K562 (cell line): ENCODE measurements around the gene SLC24A1.

ENCODE experiments used
- ERF ChIP-seq: fragments of 450-650 bp; formaldehyde crosslinking; IDR thresholded peaks from 2 replicates; pipeline ENCODE4 v1.4.0; 2020; ENCODE audit warnings: mild to moderate bottlenecking, mixed read lengths
- FOXK2 ChIP-seq, 2 experiments: fragments of 450-650 bp; IDR thresholded peaks in 1 of 2; conservative IDR thresholded peaks in 1 of 2; 2 replicates each; pipeline ENCODE4 v1.6.1; 2016; ENCODE audit warnings: low read depth in 2 of 2, mild to moderate bottlenecking in 1 of 2
- IRF2 ChIP-seq: sonication (generic); formaldehyde crosslinking; IDR thresholded peaks from 2 replicates; pipeline ENCODE4 v1.8.1; 2022; ENCODE audit warnings: mild to moderate bottlenecking, missing genetic modification reagents
- KDM5B ChIP-seq: fragments of 200-600 bp; sonication (generic); IDR thresholded peaks from 2 replicates; pipeline ENCODE4 v1.6.1; 2012; ENCODE audit warnings: low read depth, mild to moderate bottlenecking, moderate library complexity, low read length, control low read depth, inconsistent platforms; ENCODE audit not compliant: insufficient replicate concordance
- MTF1 ChIP-seq: fragments of 250-450 bp; sonication (Bioruptor Pico); IDR thresholded peaks from 2 replicates; pipeline ENCODE4 v1.9.0; 2021; ENCODE audit warnings: moderate library complexity, mild to moderate bottlenecking, inconsistent platforms, borderline replicate concordance
- NRF1 ChIP-seq, 2 experiments: fragments of 450-650 bp; IDR thresholded peaks in 1 of 2; conservative IDR thresholded peaks in 1 of 2; 2 replicates each; pipeline ENCODE4 v1.6.1; 2014; ENCODE audit warnings: mild to moderate bottlenecking in 2 of 2
- RB1 ChIP-seq: fragments of 450-650 bp; IDR thresholded peaks from 2 replicates; pipeline ENCODE4 v1.6.1; 2017; ENCODE audit warnings: low read depth, mild to moderate bottlenecking
- ZNF140 ChIP-seq: fragments of 250-450 bp; sonication (Bioruptor Pico); IDR thresholded peaks from 2 replicates; pipeline ENCODE4 v1.8.0; 2021; ENCODE audit warnings: moderate library complexity, mild to moderate bottlenecking, inconsistent platforms

GRCh38 chr15:65612616-65612946 is 9.2 kb upstream of the SLC24A1 start:
- TF ChIP-seq MTF1 (CRISPR knock-in tag) (no peak), RB1 (no peak), FOXK2 (conservative IDR thresholded peaks at IDR 0.05 in 1 of 2, IDR thresholded peaks at IDR 0.05 in 1 of 2; ENCODE audit: low read depth in 2 of 2) (no peak), ERF (no peak), IRF2 (CRISPR knock-in tag) (no peak), NRF1 (conservative IDR thresholded peaks at IDR 0.05 in 1 of 2, IDR thresholded peaks at IDR 0.05 in 1 of 2) (no peak), KDM5B (no peak), ZNF140 (CRISPR knock-in tag) (no peak)
